Ovary (tissue), 3 donors: ENCODE data around the gene DCP1B.

Experiments
- POLR2A ChIP-seq: fragments of 450-650 bp; IDR thresholded peaks from one replicate; pipeline ENCODE4 v1.6.1; 2017; ENCODE audit warnings: antibody characterized with exemption, mild to moderate bottlenecking, moderate library complexity
- TF ChIP-seq, protein P1 (sequence below), 3 donors: fragments of 450-650 bp in 2 of 3; fragments of 200-600 bp in 1 of 3; IDR thresholded peaks; one replicate each; pipeline versions ENCODE4 v1.5.1 to v1.8.0; 2016 to 2022; ENCODE audit warnings: antibody characterized with exemption in 3 of 3, mild to moderate bottlenecking in 1 of 3
- donor health status: DM: no; HTN: no; CAD: no.

DNA sequence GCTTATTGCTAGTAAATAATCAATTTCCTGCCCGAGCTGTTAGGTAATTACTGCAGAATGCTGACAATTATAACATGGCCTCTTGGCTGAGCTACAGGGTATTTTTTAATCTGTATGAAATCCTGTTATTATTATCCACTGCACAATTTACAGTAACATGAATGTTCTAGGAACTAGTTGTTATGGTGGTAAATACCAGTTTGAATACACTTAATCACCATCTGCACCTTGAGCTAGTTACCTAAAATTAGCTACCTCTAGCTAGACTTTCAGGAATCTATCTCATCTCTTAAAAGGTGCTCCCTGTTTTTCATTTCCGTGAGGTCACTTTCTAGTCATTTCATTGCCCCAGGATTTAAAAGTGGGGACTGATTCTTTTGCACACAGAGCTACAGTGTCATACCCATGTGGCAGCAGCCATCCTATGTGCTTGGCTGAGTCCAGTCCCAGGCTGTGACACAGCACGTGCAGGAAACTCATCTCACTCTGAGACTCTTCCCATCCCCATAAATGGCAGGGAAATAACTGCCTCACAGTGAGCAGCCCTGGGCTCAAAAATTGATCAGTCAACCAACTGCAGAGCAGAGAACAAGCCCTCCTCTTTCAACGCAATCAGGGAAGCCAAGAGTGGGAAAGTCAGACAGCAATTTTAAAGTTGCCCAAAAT lies 37.6 kb downstream of the DCP1B start:
- TF ChIP-seq POLR2A: no peak
- TF ChIP-seq, protein P1, sequence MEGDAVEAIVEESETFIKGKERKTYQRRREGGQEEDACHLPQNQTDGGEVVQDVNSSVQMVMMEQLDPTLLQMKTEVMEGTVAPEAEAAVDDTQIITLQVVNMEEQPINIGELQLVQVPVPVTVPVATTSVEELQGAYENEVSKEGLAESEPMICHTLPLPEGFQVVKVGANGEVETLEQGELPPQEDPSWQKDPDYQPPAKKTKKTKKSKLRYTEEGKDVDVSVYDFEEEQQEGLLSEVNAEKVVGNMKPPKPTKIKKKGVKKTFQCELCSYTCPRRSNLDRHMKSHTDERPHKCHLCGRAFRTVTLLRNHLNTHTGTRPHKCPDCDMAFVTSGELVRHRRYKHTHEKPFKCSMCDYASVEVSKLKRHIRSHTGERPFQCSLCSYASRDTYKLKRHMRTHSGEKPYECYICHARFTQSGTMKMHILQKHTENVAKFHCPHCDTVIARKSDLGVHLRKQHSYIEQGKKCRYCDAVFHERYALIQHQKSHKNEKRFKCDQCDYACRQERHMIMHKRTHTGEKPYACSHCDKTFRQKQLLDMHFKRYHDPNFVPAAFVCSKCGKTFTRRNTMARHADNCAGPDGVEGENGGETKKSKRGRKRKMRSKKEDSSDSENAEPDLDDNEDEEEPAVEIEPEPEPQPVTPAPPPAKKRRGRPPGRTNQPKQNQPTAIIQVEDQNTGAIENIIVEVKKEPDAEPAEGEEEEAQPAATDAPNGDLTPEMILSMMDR (IDR thresholded peaks at IDR 0.05): no peak
